Thoracic aorta (tissue), 2 donors: ENCODE measurements around the gene FRS2. TPM values are rescaled to one million over a fixed set of nuclear protein-coding genes. Genes with fewer than 3 reads are reported as not detected.

ENCODE experiments used
- ATAC-seq: fragments of 150-250 bp; one replicate; pipeline ENCODE4 v1.8.0; 2017; ENCODE audit warnings: low read depth; ENCODE audit not compliant: insufficient number of reproducible peaks, low FRiP score
- DNase-seq: peaks from one replicate; pipeline ENCODE4 v3.0.0-alpha.2; 2020; ENCODE audit warnings: low spot score
- H3K27ac ChIP-seq, 2 donors: fragments of 200-600 bp; sonication (generic); 1 replicate in 1 of 2; 2 replicates in 1 of 2; pipeline ENCODE4 v1.5.1; 2016; ENCODE audit warnings: mild to moderate bottlenecking in 2 of 2, moderate library complexity in 2 of 2
- H3K27me3 ChIP-seq: fragments of 200-600 bp; sonication (generic); replicated peaks from 2 replicates; pipeline ENCODE4 v1.6.0; 2016; ENCODE audit warnings: mild to moderate bottlenecking; ENCODE audit not compliant: insufficient read depth
- H3K36me3 ChIP-seq: fragments of 200-600 bp; sonication (generic); one replicate; pipeline ENCODE4 v1.5.1; 2016
- H3K4me1 ChIP-seq, 2 donors: fragments of 200-600 bp; sonication (generic); 1 replicate in 1 of 2; 2 replicates in 1 of 2; pipeline versions ENCODE4 v1.5.1 to v1.6.0; 2016; ENCODE audit warnings: low read depth in 2 of 2, mild to moderate bottlenecking in 1 of 2; ENCODE audit not compliant: control insufficient read depth in 1 of 2
- H3K4me3 ChIP-seq: fragments of 200-600 bp; sonication (generic); 2 replicates; pipeline ENCODE4 v1.5.1; 2016; ENCODE audit warnings: mild to moderate bottlenecking
- H3K9me3 ChIP-seq: fragments of 200-600 bp; sonication (generic); 2 replicates; pipeline ENCODE4 v1.5.1; 2016
- CTCF ChIP-seq: fragments of 200-600 bp; sonication (generic); IDR thresholded peaks from one replicate; pipeline ENCODE4 v1.5.1; 2019; ENCODE audit warnings: antibody characterized with exemption
- total RNA-seq, 2 donors: library from RNA; depleted of rRNA; stranded (reverse); fragments of >200 nt; gene quantifications; one replicate each; pipeline versions ENCODE4 v1.1.0 to v1.2.3, GENCODE V29; 2016

Gene FRS2
- total RNA-seq, 2 donors from 2014 or later = 29.8 to 72.3 TPM

- H3K36me3 ChIP-seq = no peaks in the 10 kb centered on the region
- no peak overlapping the region for H3K27ac ChIP-seq
- no peaks in the 10 kb centered on the region for H3K9me3 ChIP-seq
- H3K27me3 ChIP-seq = no peaks in the 10 kb centered on the region
- no peak for TF ChIP-seq CTCF
- no peak for ATAC-seq
- no peak for DNase-seq
- H3K4me1 ChIP-seq = no peaks in the 10 kb centered on the region
- no peak overlapping the region for H3K4me3 ChIP-seq
Observed at GRCh38 chr12:69544087-69544486, 73.9 kb downstream of the FRS2 start.

- H3K27ac ChIP-seq = no peak overlapping the region
- DNase-seq (no peak), ATAC-seq (no peak)
- H3K9me3 ChIP-seq = no peaks in the 10 kb centered on the region
- no peak for TF ChIP-seq CTCF
- H3K4me3 ChIP-seq = no peak overlapping the region
- H3K27me3 ChIP-seq = no peaks in the 10 kb centered on the region
- no peaks in the 10 kb centered on the region for H3K36me3 ChIP-seq
- no peaks in the 10 kb centered on the region for H3K4me1 ChIP-seq
Observed at GRCh38 chr12:69545081-69545480, 74.9 kb downstream of the FRS2 start.

- Histone ChIP-seq H3K4me1 (no peaks in the 10 kb centered on the region), H3K4me3 (no peak overlapping the region), H3K27me3 (no peaks in the 10 kb centered on the region), H3K36me3 (no peaks in the 10 kb centered on the region), H3K27ac (no peak overlapping the region), H3K9me3 (no peaks in the 10 kb centered on the region)
- no peak for ATAC-seq
- no peak for TF ChIP-seq CTCF
- DNase-seq = no peak
Observed at GRCh38 chr12:69546693-69547438, 76.7 kb downstream of the FRS2 start.

- Histone ChIP-seq H3K4me1 (no peaks in the 10 kb centered on the region), H3K27ac (no peak overlapping the region), H3K27me3 (no peaks in the 10 kb centered on the region), H3K36me3 (no peaks in the 10 kb centered on the region), H3K4me3 (no peak overlapping the region), H3K9me3 (no peaks in the 10 kb centered on the region)
- no peak for DNase-seq
- no peak for TF ChIP-seq CTCF
- no peak for ATAC-seq
Observed at GRCh38 chr12:69548687-69549086, 78.5 kb downstream of the FRS2 start.

- Histone ChIP-seq H3K27ac (no peak overlapping the region), H3K4me1 (peaks cover 4 to 7% of the 10 kb centered on the region in 2 donors), H3K27me3 (no peaks in the 10 kb centered on the region), H3K4me3 (no peak overlapping the region), H3K9me3 (no peaks in the 10 kb centered on the region), H3K36me3 (no peaks in the 10 kb centered on the region)
- TF ChIP-seq CTCF = no peak
- DNase-seq (no peak), ATAC-seq (no peak)
Observed at GRCh38 chr12:69550569-69551350, 80.6 kb downstream of the FRS2 start.
